Measurements from ENCODE around the gene NEDD4L.

DNA sequence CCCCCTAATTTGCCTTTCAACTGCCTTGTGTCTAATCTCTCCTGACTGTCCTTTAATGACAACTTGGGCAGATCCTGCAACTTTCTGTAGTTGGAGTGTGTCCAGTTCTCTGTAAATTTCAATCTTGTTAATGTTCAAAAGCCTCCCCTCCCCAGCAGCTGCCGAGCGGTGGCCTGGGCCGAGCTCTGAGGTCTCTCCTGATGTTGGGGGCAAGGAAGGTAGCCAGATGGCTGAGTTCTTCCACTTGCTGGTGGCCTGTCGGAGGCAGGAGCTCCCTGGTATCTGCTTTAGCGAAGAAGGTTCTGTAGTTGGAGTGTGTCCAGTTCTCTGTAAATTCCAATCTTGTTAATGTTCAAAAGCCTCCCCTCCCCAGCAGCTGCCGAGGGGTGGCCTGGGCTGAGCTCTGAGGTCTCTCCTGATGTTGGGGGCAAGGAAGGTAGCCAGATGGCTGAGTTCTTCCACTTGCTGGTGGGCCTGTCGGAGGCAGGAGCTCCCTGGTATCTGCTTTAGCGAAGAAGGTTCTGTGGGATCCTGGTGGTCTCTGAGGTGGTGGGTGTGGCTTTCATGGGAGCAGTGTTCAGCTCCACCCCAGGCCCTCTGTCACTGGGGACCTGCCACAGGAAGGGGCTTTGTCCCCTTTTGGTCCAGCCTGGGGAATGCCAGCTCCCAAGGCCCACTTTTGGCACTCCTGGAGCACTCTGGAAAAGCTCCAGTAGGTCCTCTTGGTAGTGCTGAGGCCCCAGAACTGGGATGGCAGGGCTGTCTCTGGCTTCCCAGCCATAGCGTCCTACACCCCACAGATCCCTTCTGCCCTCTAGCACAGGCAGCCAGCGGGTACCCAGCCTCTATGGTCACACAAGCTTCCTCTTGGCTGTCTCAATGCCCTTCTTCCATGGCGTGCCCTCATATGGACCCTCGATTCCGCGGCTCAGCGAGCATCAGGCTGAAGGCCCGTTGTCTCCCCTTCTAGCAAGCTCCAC is 373.0 kb downstream of the NEDD4L start:
- TF ChIP-seq, protein P1, sequence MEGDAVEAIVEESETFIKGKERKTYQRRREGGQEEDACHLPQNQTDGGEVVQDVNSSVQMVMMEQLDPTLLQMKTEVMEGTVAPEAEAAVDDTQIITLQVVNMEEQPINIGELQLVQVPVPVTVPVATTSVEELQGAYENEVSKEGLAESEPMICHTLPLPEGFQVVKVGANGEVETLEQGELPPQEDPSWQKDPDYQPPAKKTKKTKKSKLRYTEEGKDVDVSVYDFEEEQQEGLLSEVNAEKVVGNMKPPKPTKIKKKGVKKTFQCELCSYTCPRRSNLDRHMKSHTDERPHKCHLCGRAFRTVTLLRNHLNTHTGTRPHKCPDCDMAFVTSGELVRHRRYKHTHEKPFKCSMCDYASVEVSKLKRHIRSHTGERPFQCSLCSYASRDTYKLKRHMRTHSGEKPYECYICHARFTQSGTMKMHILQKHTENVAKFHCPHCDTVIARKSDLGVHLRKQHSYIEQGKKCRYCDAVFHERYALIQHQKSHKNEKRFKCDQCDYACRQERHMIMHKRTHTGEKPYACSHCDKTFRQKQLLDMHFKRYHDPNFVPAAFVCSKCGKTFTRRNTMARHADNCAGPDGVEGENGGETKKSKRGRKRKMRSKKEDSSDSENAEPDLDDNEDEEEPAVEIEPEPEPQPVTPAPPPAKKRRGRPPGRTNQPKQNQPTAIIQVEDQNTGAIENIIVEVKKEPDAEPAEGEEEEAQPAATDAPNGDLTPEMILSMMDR (IDR thresholded peaks at IDR 0.05; ENCODE audit: insufficient read depth, low read length, poor library complexity, severe bottlenecking): no peak
- no peak for TF ChIP-seq EZH2phosphoT487 (conservative IDR thresholded peaks at IDR 0.05; ENCODE audit: low read length)
